Mesodermal cell (in vitro differentiated cells): Measurements from ENCODE around the gene UVRAG.

Experiments
- H3K27ac ChIP-seq: 2 replicates; pipeline ENCODE4 v1.7.0; 2013; ENCODE audit warnings: mild to moderate bottlenecking, low read depth, low read length, moderate library complexity; ENCODE audit not compliant: severe bottlenecking
- H3K36me3 ChIP-seq: 2 replicates; pipeline ENCODE4 v1.7.1; 2013; ENCODE audit warnings: mild to moderate bottlenecking, low read length, moderate library complexity; ENCODE audit not compliant: control insufficient read depth, insufficient read depth
- H3K4me1 ChIP-seq: one replicate; pipeline ENCODE4 v1.7.1; 2013; ENCODE audit warnings: mild to moderate bottlenecking, low read length; ENCODE audit not compliant: insufficient read depth, control insufficient read depth, poor library complexity, severe bottlenecking
- H3K4me3 ChIP-seq: 2 replicates; pipeline ENCODE4 v1.7.0; 2013; ENCODE audit warnings: low read length, control low read depth, mild to moderate bottlenecking; ENCODE audit not compliant: insufficient read depth, poor library complexity, severe bottlenecking; ENCODE audit errors: extremely low read depth
- H3K9me3 ChIP-seq: 2 replicates; pipeline ENCODE4 v1.7.1; 2013; ENCODE audit warnings: mild to moderate bottlenecking, low read length, moderate library complexity; ENCODE audit not compliant: control insufficient read depth
- WGBS, 2 experiments: methylation state at CpG; one replicate each; pipeline ENCODE4 v1.1.5; 2013; ENCODE audit warnings: missing lambda C conversion rate in 2 of 2; ENCODE audit not compliant: insufficient coverage in 2 of 2; 5-methylcytosine and 5-hydroxymethylcytosine counted together

The UVRAG gene

DNA sequence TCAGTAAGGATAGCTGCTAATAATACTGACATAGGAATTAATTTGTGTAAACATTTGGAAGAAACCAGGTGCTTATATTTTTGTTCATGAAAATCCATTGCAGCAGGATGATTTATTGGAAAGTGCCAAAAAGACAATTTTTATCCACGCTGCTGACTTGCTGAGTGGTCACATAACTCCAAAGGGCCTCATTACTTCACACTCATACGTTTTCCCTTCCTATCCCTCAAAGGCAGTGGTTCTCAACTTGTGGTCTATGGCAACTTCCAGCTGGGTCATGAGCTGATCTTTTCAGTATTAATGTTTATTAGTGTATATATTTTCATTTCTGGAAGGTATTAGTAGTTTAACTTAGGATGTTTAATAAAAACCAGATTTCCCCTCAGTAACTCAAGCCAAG lies 178.1 kb downstream of the UVRAG start:
- no peak overlapping the region for H3K4me3 ChIP-seq
- H3K27ac ChIP-seq: no peak overlapping the region
- H3K4me1 ChIP-seq: no peaks in the 10 kb centered on the region
- WGBS, 2 experiments: 90 to 100% methylated on average over 2 of the region's 2 CpGs
- H3K36me3 ChIP-seq: no peaks in the 10 kb centered on the region
- H3K9me3 ChIP-seq: no peaks in the 10 kb centered on the region

DNA sequence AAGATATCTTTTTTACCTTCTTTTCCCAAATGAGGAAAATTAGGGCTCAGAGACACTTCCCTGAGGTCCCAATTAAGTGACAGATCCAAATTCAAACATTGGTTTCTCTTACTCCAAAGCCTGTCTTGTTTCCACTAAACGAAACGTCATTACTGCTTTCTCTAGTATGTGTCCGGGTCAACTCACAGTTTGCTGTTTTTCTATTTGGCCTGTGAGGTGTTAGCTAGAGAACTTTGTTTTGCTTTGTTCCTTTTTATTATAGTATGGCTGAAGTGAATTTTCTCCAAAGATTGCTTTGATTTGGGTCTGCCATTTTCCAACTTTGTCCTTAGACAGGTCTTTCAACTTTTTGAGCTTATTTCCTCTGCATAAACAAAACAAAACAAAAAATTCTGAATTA lies 179.6 kb downstream of the UVRAG start:
- WGBS, 2 experiments: 100% methylated on average over 2 of the region's 3 CpGs; no CpG with 5 or more reads in 1 of the 2 experiments
- no peaks in the 10 kb centered on the region for H3K36me3 ChIP-seq
- no peaks in the 10 kb centered on the region for H3K9me3 ChIP-seq
- no peak overlapping the region for H3K27ac ChIP-seq
- H3K4me3 ChIP-seq: no peak overlapping the region
- H3K4me1 ChIP-seq: no peaks in the 10 kb centered on the region

DNA sequence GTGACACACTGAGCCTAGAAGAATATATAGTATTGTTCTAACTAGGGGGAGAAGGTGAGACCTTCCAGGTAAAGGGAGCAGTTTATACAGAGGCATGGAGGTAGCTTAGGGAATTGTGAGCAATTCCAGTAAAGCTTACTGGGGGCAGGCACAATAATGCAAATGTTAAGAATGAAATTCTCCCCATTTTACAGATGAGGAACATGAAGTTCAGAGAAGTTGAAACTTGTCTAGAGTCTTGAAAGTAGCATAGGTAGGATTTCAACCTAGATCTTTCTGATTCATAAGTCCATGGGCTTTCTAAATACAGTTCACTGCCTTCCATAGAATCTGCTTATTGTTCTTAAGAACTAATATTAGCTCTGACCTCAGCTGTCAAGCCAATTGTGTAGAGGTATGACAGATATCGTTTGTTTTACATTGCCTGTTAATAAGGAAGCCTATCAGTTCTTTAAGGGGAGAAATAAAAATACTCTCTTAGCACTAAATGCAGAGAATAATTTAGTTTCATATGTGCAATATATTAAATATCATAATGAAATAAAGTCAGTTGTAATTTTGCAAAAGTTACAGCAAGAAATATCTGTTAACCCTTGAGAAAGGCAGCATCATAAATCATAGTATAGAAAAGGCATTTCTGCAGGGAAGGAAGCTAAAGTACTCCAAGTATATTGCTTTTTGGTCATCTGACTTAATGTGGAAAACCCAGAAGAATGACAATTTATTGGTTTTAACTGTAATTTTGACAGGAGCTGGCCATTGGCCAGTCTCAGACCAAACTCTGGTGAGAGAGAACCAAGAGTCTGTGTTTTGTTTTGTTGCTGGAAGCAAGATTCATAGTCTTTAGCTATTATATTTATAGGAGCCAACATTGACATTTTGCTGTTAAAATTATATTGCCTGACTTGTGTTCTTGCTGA lies 181.8 kb downstream of the UVRAG start:
- no peak overlapping the region for H3K4me3 ChIP-seq
- H3K4me1 ChIP-seq: no peaks in the 10 kb centered on the region
- no peaks in the 10 kb centered on the region for H3K9me3 ChIP-seq
- H3K27ac ChIP-seq: no peak overlapping the region
- no peaks in the 10 kb centered on the region for H3K36me3 ChIP-seq
- WGBS, 2 experiments: no CpG with 5 or more reads among the region's 1 CpG

- Histone ChIP-seq H3K4me3 (no peak overlapping the region), H3K27ac (no peak overlapping the region), H3K36me3 (peaks cover 15% of the 10 kb centered on the region), H3K9me3 (no peaks in the 10 kb centered on the region), H3K4me1 (no peaks in the 10 kb centered on the region)
- no CpG with 5 or more reads among the region's 3 CpGs for WGBS, 2 experiments
Measured at GRCh38 chr11:76004400-76004799, 189.4 kb downstream of the UVRAG start.

- no peaks in the 10 kb centered on the region for H3K9me3 ChIP-seq
- no peak overlapping the region for H3K4me3 ChIP-seq
- 100% methylated on average over 2 of the region's 3 CpGs; no CpG with 5 or more reads in 1 of the 2 experiments for WGBS, 2 experiments
- no peaks in the 10 kb centered on the region for H3K4me1 ChIP-seq
- peaks cover 15% of the 10 kb centered on the region for H3K36me3 ChIP-seq
- no peak overlapping the region for H3K27ac ChIP-seq
Measured at GRCh38 chr11:76005756-76006155, 190.7 kb downstream of the UVRAG start.

DNA sequence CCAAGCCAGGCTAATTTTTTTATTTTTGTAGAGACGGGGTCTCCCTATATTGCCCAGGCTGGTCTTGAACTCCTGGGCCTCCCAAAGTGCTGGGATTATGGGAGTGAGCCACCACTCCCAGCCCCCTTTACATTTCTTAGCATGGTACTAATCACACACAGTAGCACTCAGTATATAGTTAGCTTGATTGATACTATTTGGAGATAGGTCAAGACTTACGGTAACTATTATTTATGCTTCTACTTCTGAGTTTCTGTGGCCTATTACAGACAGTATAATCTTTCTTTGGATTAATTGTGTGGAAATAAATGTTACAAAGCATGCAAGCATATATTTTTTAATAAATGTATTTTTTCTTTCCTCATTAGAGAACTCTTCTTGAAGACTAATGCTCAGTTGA lies 192.2 kb downstream of the UVRAG start:
- H3K36me3 ChIP-seq: peaks cover 15% of the 10 kb centered on the region
- no peak overlapping the region for H3K4me3 ChIP-seq
- no CpG with 5 or more reads among the region's 2 CpGs for WGBS, 2 experiments
- no peak overlapping the region for H3K27ac ChIP-seq
- H3K9me3 ChIP-seq: no peaks in the 10 kb centered on the region
- no peaks in the 10 kb centered on the region for H3K4me1 ChIP-seq

GRCh38 chr11:76008474-76008873 lies 193.5 kb downstream of the UVRAG start:
- Histone ChIP-seq H3K36me3 (peaks cover 15% of the 10 kb centered on the region), H3K4me1 (no peaks in the 10 kb centered on the region), H3K4me3 (no peak overlapping the region), H3K9me3 (no peaks in the 10 kb centered on the region), H3K27ac (no peak overlapping the region)
- WGBS, 2 experiments: no CpG with 5 or more reads among the region's 2 CpGs

DNA sequence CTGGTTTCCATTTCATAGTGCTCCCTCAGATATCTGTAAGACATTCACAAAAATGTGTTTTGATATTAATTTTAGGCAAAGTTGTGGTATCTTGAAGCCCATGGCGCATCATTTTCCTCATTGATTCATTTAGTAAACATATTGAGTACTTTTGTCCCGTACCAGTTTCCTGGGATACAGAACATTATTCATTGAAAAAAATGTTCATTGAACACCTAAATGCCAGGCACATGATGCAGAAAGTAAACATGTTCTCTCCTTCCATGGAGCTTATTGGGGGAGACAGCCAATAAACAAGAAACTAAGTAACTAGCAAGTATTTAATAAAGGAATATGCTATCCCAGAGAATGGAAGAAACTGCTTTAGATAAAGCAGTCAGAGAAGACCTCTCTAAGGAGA lies 195.0 kb downstream of the UVRAG start:
- Histone ChIP-seq H3K4me3 (no peak overlapping the region), H3K27ac (no peak overlapping the region), H3K4me1 (no peaks in the 10 kb centered on the region), H3K9me3 (no peaks in the 10 kb centered on the region), H3K36me3 (peaks cover 15% of the 10 kb centered on the region)
- no CpG with 5 or more reads among the region's 2 CpGs for WGBS, 2 experiments

DNA sequence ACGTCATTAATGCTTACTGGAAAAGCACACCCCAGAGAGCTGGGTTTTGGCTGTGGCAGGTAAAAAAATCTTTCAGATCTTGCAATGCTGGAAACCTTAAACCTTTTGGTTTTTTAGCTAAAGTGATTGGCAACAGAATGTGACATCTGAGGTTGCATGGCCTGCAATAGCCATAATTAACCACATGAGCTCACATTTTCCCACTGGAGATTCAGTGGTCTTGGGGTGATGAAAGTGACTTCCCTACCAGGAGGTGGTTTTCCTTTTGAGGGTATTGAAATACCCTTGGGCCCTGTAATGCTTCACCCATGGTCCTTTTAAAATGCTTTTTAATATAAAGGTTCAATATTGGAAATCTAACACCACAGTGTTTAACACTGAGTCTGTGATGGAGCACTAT lies 198.5 kb downstream of the UVRAG start:
- no peak overlapping the region for H3K27ac ChIP-seq
- H3K4me1 ChIP-seq: no peaks in the 10 kb centered on the region
- WGBS, 2 experiments: 86% methylated on average over 1 of the region's 1 CpG; no CpG with 5 or more reads in 1 of the 2 experiments
- no peak overlapping the region for H3K4me3 ChIP-seq
- peaks cover 3% of the 10 kb centered on the region for H3K36me3 ChIP-seq
- no peaks in the 10 kb centered on the region for H3K9me3 ChIP-seq

- Histone ChIP-seq H3K4me1 (no peaks in the 10 kb centered on the region), H3K4me3 (no peak overlapping the region), H3K27ac (no peak overlapping the region), H3K36me3 (no peaks in the 10 kb centered on the region), H3K9me3 (no peaks in the 10 kb centered on the region)
- WGBS, 2 experiments: 100% methylated on average over 1 of the region's 3 CpGs; no CpG with 5 or more reads in 1 of the 2 experiments
Measured at GRCh38 chr11:76023236-76024068, 208.4 kb downstream of the UVRAG start.
